ENCODE results near the gene R3HCC1L.

DNA sequence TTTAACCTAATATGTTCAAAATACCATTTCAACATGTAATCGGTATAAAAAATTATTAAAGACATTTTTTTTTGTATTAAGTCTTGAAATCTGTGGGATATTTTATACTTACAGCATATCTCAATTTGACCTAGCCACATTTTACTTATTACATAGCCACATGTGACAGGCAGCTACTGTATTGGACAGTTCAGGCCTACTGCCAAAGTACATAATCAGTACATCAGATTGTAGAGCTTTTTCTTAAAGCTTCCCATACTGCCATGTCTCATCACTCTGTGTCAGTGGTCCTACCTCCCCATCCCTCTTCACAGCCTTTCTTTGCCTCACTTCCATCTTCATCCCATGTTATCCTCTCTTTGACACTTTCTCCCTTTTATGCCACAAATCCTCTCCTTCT is 90.5 kb downstream of the R3HCC1L start:
- TF ChIP-seq POLR2A (IDR thresholded peaks at IDR 0.05; ENCODE audit: low read depth, low read length): no peak
- TF ChIP-seq POLR2AphosphoS5 (IDR thresholded peaks at IDR 0.05; ENCODE audit: low read depth, low read length): no peak
- no peak for TF ChIP-seq PAX5 (IDR thresholded peaks at IDR 0.05; ENCODE audit: insufficient read depth, low read length, severe bottlenecking)
- TF ChIP-seq TAF1 (IDR thresholded peaks at IDR 0.05; ENCODE audit: low read depth, low read length): no peak
- TF ChIP-seq SPI1 (IDR thresholded peaks at IDR 0.05; ENCODE audit: low read depth, low read length): no peak
- TF ChIP-seq POU2F2 (IDR thresholded peaks at IDR 0.05; ENCODE audit: low read depth, low read length): no peak

Data from GM12891 (cell line).